ENCODE results near the gene BHMT2.

GRCh38 chr5:79086116-79086515 is 16.5 kb downstream of the BHMT2 start:
- TF ChIP-seq CTCF (IDR thresholded peaks at IDR 0.05; ENCODE audit: low read depth, low read length, poor library complexity, severe bottlenecking) (no peak), EZH2phosphoT487 (IDR thresholded peaks at IDR 0.05; ENCODE audit: borderline replicate concordance, low read length) (no peak)
